ENCODE measurements around the gene KRTAP5-7.

GRCh38 chr11:71548120-71548519 is 21.1 kb downstream of the KRTAP5-7 start, which contains the start of gene KRTAP5-9:
- TF ChIP-seq POLR2A (IDR thresholded peaks at IDR 0.05; ENCODE audit: borderline replicate concordance, extremely low read depth, insufficient read depth, insufficient read length) (no peak), JUND (IDR thresholded peaks at IDR 0.05) (no peak)
